ENCODE data around the gene SGK1.

Gene SGK1

DNA sequence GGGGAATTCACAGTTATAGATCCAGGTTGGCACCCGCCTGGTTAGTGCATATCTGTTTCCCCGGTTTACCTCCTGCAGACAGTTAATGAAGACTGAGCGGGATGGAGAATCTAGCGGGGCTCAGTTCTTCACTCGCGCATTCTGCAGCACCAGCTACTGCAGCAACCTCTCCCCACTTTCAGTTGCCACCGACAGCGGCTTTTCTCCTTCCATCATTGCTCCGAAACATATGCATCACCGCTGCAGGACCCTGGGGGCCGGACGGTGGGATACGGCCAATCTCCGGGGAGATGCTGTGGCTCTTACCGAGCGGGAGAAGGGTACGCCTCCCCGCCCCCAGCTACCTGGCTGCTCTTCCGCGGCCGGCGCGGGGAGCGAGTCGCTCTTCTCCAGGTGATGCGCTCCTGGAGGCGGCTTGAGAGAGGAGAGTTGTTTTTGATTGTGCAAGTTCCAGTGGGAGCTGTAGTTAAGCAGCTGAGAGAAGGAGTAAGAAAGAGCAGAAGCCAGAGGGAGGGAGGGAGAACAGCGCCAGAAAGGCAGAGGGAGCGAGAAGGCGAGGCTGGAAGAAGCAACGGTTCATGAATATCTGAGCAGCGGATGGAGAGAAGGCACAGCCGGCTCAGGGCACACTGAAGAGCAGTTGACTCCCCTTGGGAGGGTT lies at the start of gene SGK1:
Gene SGK1, minus strand, starts transcription at position 642 of the 661 bp plus-strand sequence. CDS start 652 bp downstream, outside the sequence.
- DNase-seq, result peak; percentile 29

GRCh38 chr6:134363323-134364039 lies 45.6 kb upstream of the SGK1 start:
- no peak for DNase-seq

- no peak for DNase-seq
Observed at GRCh38 chr6:134361011-134361410, 43.1 kb upstream of the SGK1 start.

- no peak for DNase-seq
Observed at GRCh38 chr6:134359302-134359701, 41.4 kb upstream of the SGK1 start.

GRCh38 chr6:134358320-134358719 lies 40.4 kb upstream of the SGK1 start:
- DNase-seq, result no peak

DNA sequence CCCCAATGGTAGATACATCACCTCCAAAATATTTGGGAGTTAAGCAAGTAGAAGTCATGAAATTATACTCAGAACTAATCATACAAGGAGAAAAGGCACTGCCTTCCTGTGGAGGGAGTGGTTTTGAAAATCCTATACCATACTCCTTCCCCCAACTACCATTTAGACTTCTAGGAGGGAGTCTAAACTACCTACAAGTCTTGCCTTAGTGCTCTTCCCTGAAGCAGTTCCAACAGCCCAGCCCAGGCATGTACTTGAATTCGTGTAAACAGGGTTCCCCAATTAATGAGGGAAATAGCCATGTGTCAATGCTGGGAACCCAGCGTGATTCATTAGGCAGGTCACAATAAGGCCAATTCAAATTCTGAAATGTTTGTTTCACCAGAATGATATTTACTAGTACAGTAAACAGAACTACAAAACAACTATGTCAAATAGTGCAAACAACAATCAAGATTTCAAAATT lies 39.1 kb upstream of the SGK1 start:
- no peak for DNase-seq

- DNase-seq, result no peak
Observed at GRCh38 chr6:134356405-134356804, 38.5 kb upstream of the SGK1 start.

GRCh38 chr6:134352786-134353480 lies 35.0 kb upstream of the SGK1 start:
- DNase-seq, result no peak

- no peak for DNase-seq
Observed at GRCh38 chr6:134351615-134352474, 33.9 kb upstream of the SGK1 start.

- no peak for DNase-seq
Observed at GRCh38 chr6:134347885-134348805, 30.2 kb upstream of the SGK1 start.

- no peak for DNase-seq
Observed at GRCh38 chr6:134346932-134347545, 29.1 kb upstream of the SGK1 start.

GRCh38 chr6:134345789-134346188 lies 27.9 kb upstream of the SGK1 start:
- no peak for DNase-seq

GRCh38 chr6:134343066-134343465 lies 25.2 kb upstream of the SGK1 start:
- no peak for DNase-seq

- DNase-seq, result no peak
Observed at GRCh38 chr6:134341999-134342567, 24.2 kb upstream of the SGK1 start.

DNA sequence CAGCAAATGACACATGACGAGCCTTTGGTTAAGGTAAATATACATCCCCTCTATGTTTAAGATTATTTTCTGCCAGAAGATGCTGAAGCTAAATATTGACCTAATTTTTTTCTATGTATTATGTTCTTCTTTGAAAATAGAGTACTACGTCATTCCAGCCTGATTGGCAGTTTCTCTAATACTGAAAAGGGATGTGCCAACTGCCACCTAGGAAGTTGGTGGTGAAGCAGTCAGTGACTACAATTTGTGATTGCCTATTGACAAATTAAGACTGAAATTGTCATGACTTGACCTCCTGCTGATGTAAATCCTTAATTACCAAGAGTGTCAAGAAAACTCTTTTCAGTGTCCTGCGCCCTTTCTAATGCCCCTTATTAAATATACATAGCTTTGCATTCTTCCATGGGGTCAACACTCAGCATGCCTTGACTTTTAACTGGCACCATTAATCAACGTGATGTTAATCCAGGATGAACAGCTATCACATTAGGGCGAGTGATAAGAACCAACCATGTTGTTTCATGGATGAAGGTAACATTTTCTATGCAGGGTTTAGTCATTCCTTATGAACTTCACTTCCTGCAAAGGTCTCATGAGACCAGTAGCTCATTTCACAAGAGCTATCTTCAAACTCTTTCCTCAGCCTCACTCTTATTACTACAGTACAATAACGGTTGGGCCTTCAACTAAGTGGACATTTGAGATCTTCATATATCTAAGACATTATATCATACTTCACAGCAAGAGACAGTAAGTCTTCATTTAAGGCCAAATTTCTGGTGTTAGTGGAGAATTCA lies 22.5 kb upstream of the SGK1 start:
- DNase-seq, result no peak

DNA sequence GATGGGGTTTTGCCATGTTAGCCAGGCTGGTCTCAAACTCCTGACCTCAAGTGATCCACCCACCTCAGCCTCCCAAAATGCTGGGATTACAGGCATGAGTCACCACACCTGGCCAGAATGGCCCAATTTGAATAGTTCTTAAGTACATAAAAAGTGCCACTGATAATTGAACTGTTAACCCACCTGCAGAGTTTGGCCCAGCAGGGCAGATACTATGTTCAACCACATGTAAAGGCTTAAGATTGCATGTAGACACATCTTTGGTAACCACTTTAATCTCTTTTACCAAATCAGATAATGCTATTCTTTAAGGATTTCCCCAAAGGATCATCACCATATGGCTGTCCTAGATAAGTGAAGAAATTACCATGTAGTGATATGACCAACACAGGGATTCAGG lies 21.3 kb upstream of the SGK1 start:
- no peak for DNase-seq

GRCh38 chr6:134331256-134331655 lies 13.3 kb upstream of the SGK1 start:
- DNase-seq, result no peak

GRCh38 chr6:134330555-134330954 lies 12.6 kb upstream of the SGK1 start:
- DNase-seq, result no peak

GRCh38 chr6:134328792-134329191 lies 10.9 kb upstream of the SGK1 start:
- no peak for DNase-seq

- DNase-seq, result no peak
Observed at GRCh38 chr6:134328138-134328537, 10.2 kb upstream of the SGK1 start.

Data from CD4-positive, alpha-beta T cell treated with Interleukin-12 subunit alpha and Interleukin-12 subunit beta, for 1 hour (primary cell).